GM18909 (cell line): ENCODE results near the gene TXNL4B.
"Not testable (repeated sequence)": the region's sequence is repeated elsewhere in the genome, so short reads cannot be mapped to it uniquely, and the experiment has no call there.

Experiments used
- ATAC-seq: cut with Tn5 transposase; IDR thresholded peaks from one replicate; pipeline ENCODE4 v1.9.1; 2021; ENCODE audit warnings: mild to moderate bottlenecking; ENCODE audit not compliant: unreplicated experiment, poor library complexity

Gene TXNL4B

GRCh38 chr16:72076991-72077706 is 16.3 kb downstream of the TXNL4B start:
- ATAC-seq = not testable (repeated sequence)

- not testable (repeated sequence) for ATAC-seq
Measured at GRCh38 chr16:72075067-72075466, 18.4 kb downstream of the TXNL4B start.

GRCh38 chr16:72073560-72074230 is 19.7 kb downstream of the TXNL4B start:
- no peak for ATAC-seq

- ATAC-seq = no peak
Measured at GRCh38 chr16:72072514-72073342, 20.7 kb downstream of the TXNL4B start.

GRCh38 chr16:72068930-72069329 is 24.5 kb downstream of the TXNL4B start:
- no peak for ATAC-seq

- ATAC-seq = no peak
Measured at GRCh38 chr16:72066747-72067146, 26.7 kb downstream of the TXNL4B start.

- ATAC-seq = no peak
Measured at GRCh38 chr16:72064361-72064894, 29.0 kb downstream of the TXNL4B start.

- no peak for ATAC-seq
Measured at GRCh38 chr16:72061564-72061963, 31.9 kb downstream of the TXNL4B start.

GRCh38 chr16:72060405-72060804 is 33.0 kb downstream of the TXNL4B start:
- no peak for ATAC-seq

- ATAC-seq = not testable (repeated sequence)
Measured at GRCh38 chr16:72059060-72059459, 34.4 kb downstream of the TXNL4B start.

GRCh38 chr16:72057313-72057712 is 36.1 kb downstream of the TXNL4B start:
- ATAC-seq = not testable (repeated sequence)

- ATAC-seq = no peak
Measured at GRCh38 chr16:72055911-72056310, 37.5 kb downstream of the TXNL4B start.

GRCh38 chr16:72054254-72054847 is 39.1 kb downstream of the TXNL4B start, which contains the start of gene HP:
Gene HP (plus strand): TSS chr16:72054505. CDS start chr16:72054653, 148 bp downstream.
- not testable (repeated sequence) for ATAC-seq

GRCh38 chr16:72051818-72052217 is 41.6 kb downstream of the TXNL4B start:
- ATAC-seq = no peak

- ATAC-seq = no peak
Measured at GRCh38 chr16:72050769-72051464, 42.5 kb downstream of the TXNL4B start.

- ATAC-seq = no peak
Measured at GRCh38 chr16:72049110-72049509, 44.3 kb downstream of the TXNL4B start.

GRCh38 chr16:72044825-72045359 is 48.5 kb downstream of the TXNL4B start:
- ATAC-seq = no peak

GRCh38 chr16:72044296-72044695 is 49.1 kb downstream of the TXNL4B start:
- ATAC-seq = no peak

GRCh38 chr16:72043539-72043938 is 49.9 kb downstream of the TXNL4B start:
- ATAC-seq = no peak
